K562 (cell line): ENCODE data around the gene NPB. TPM values are rescaled to one million over a fixed set of nuclear protein-coding genes. Genes with fewer than 3 reads are reported as not detected.

Experiments
- ATAC-seq: fragments of 200-7000 bp; cut with Tn5 transposase; 3 replicates; pipeline ENCODE4 v1.9.1; 2020; ENCODE audit warnings: moderate library complexity
- BruUV-seq: library from RNA; stranded (reverse); fragments of 400-500 nt; replicated peaks from 2 replicates; lab custom pipeline; 2021; lab: Mats Ljungman, UMichigan
- CTCF ChIA-PET: fragments of 300-600 bp; formaldehyde crosslinking; extraction: SDS; loops from one replicate; lab custom pipeline; 2021; ENCODE audit warnings: low intra/inter-chr PET ratio; lab: Yijun Ruan, JAX
- POLR2A ChIA-PET: fragments of 300-600, 350-650 bp; sonication (Branson Sonifier 250); formaldehyde crosslinking; extraction: SDS; loops from one replicate; lab custom pipeline; 2021; ENCODE audit warnings: antibody characterized with exemption, inconsistent platforms; lab: Yijun Ruan, JAX
- DNase-seq, 4 experiments: peaks; one replicate each; pipeline versions ENCODE4 v3.0.0 to v3.0.0-alpha.2; 2011 to 2018; ENCODE audit warnings: low spot score in 3 of 4, mixed read lengths in 3 of 4; ENCODE audit errors: extremely low read depth in 1 of 4
- FAIRE-seq: peaks from 2 replicates; lab custom pipeline; 2011; peaks lifted over from hg19 to GRCh38; lab: Jason Lieb, UNC
- H2AFZ ChIP-seq: 2 replicates; pipeline ENCODE4 v1.6.0; 2011; ENCODE audit warnings: low read depth, low read length, control low read depth, inconsistent platforms
- H3K27ac ChIP-seq: fragments of 200-600 bp; 3 replicates; pipeline ENCODE4 v1.8.0; 2011; ENCODE audit warnings: low read depth, mild to moderate bottlenecking, control low read depth, inconsistent platforms, low read length, moderate library complexity, mixed read lengths; ENCODE audit errors: extremely low read depth
- H3K27me3 ChIP-seq, 2 experiments: fragments of 300-600 bp in 1 of 2; 2 replicates in 1 of 2; 3 replicates in 1 of 2; pipeline versions ENCODE4 v1.6.0 to v1.8.0; 2011; ENCODE audit warnings: inconsistent platforms in 2 of 2, low read length in 2 of 2, mild to moderate bottlenecking in 1 of 2, mixed read lengths in 1 of 2, moderate library complexity in 1 of 2; ENCODE audit not compliant: control insufficient read depth in 2 of 2, insufficient read depth in 2 of 2
- H3K36me3 ChIP-seq: fragments of 300-600 bp; 3 replicates; pipeline ENCODE4 v1.8.0; 2011; ENCODE audit warnings: mild to moderate bottlenecking, low read length, inconsistent platforms; ENCODE audit not compliant: control insufficient read depth, insufficient read depth
- H3K4me1 ChIP-seq, 2 experiments: fragments of 200-600 bp in 1 of 2; replicated peaks in 1 of 2; 2 replicates in 1 of 2; 3 replicates in 1 of 2; pipeline versions ENCODE4 v1.5.1 to v1.8.0; 2011; ENCODE audit warnings: inconsistent platforms in 2 of 2, low read length in 2 of 2, mild to moderate bottlenecking in 1 of 2, mixed read lengths in 1 of 2, moderate library complexity in 1 of 2; ENCODE audit not compliant: control insufficient read depth in 2 of 2, insufficient read depth in 2 of 2
- H3K4me2 ChIP-seq: 2 replicates; pipeline ENCODE4 v1.6.1; 2011; ENCODE audit warnings: low read length, control low read depth, inconsistent platforms, mixed read lengths; ENCODE audit not compliant: insufficient read depth
- H3K4me3 ChIP-seq: fragments of 200-600 bp; sonication (generic), shearing (Covaris generic); 2 replicates; pipeline ENCODE4 v1.5.1; 2016; ENCODE audit warnings: control low read depth, inconsistent platforms
- H3K79me2 ChIP-seq: fragments of 200-600 bp; 3 replicates; pipeline ENCODE4 v1.8.0; 2011; ENCODE audit warnings: low read length, inconsistent platforms; ENCODE audit not compliant: control insufficient read depth, insufficient read depth
- H3K9ac ChIP-seq, 2 experiments: 2 replicates each; pipeline versions ENCODE4 v1.6.0 to v1.6.1; 2011; ENCODE audit warnings: low read depth in 2 of 2, low read length in 2 of 2, control low read depth in 1 of 2, inconsistent platforms in 1 of 2, mild to moderate bottlenecking in 1 of 2, mixed read lengths in 1 of 2; ENCODE audit not compliant: insufficient read depth in 1 of 2
- H3K9me1 ChIP-seq: one replicate; pipeline ENCODE4 v1.6.0; 2011; ENCODE audit warnings: inconsistent platforms, mild to moderate bottlenecking, low read length, moderate library complexity; ENCODE audit not compliant: control insufficient read depth, insufficient read depth
- H3K9me3 ChIP-seq: replicated peaks from 2 replicates; pipeline ENCODE4 v1.5.1; 2011; ENCODE audit warnings: low read depth, low read length, inconsistent platforms; ENCODE audit not compliant: control insufficient read depth, insufficient read depth
- H4K20me1 ChIP-seq: replicated peaks from 2 replicates; pipeline ENCODE4 v1.6.1; 2011; ENCODE audit warnings: low read length, inconsistent platforms, mixed read lengths; ENCODE audit not compliant: control insufficient read depth, insufficient read depth
- ATF3 ChIP-seq, 2 experiments: fragments of 450-650 bp in 1 of 2; sonication (generic) in 1 of 2; formaldehyde crosslinking in 1 of 2; IDR thresholded peaks in 1 of 2; conservative IDR thresholded peaks in 1 of 2; 2 replicates each; pipeline versions ENCODE4 v1.6.1 to v1.8.1; 2016 to 2023; ENCODE audit warnings: mild to moderate bottlenecking in 2 of 2, moderate library complexity in 2 of 2, inconsistent platforms in 1 of 2, missing genetic modification reagents in 1 of 2
- GABPB1 ChIP-seq: sonication (generic); formaldehyde crosslinking; IDR thresholded peaks from 2 replicates; pipeline ENCODE4 v1.8.0; 2022; ENCODE audit warnings: mild to moderate bottlenecking, missing genetic modification reagents
- NFRKB ChIP-seq: fragments of 450-650 bp; IDR thresholded peaks from 2 replicates; pipeline ENCODE4 v1.6.1; 2016; ENCODE audit warnings: low read depth
- POLR2A ChIP-seq: fragments of 450-650 bp; conservative IDR thresholded peaks from 2 replicates; pipeline ENCODE4 v1.6.1; 2016
- POLR2G ChIP-seq: fragments of 200-400 bp; formaldehyde crosslinking; IDR thresholded peaks from 2 replicates; pipeline ENCODE4 v1.6.1; 2017; ENCODE audit warnings: low read depth, mild to moderate bottlenecking, antibody characterized with exemption, low read length, moderate library complexity
- RBFOX2 ChIP-seq: fragments of 200-400 bp; formaldehyde crosslinking; IDR thresholded peaks from 2 replicates; pipeline ENCODE4 v1.6.1; 2017; ENCODE audit warnings: low read depth, mild to moderate bottlenecking, low read length, moderate library complexity
- SUPT5H ChIP-seq: fragments of 450-650 bp; IDR thresholded peaks from 2 replicates; pipeline ENCODE4 v1.6.1; 2016
- ZNF282 ChIP-seq: sonication (generic); formaldehyde crosslinking; IDR thresholded peaks from 2 replicates; pipeline ENCODE4 v1.8.1; 2023; ENCODE audit warnings: missing genetic modification reagents
- WGBS: fragments of 100-300 bp; shearing (Covaris generic); methylation state at CpG from one replicate; pipeline ENCODE4 v1.1.6; 2016; ENCODE audit warnings: low coverage, mixed read lengths; ENCODE audit not compliant: insufficient coverage; ENCODE audit errors: missing lambda C conversion rate; 5-methylcytosine and 5-hydroxymethylcytosine counted together
- in situ Hi-C: fragments of 300-500 bp; cut with MboI; formaldehyde crosslinking; loops from 4 replicates; pipeline ENCODE4 v1.15.0; 2018; ENCODE audit warnings: inconsistent platforms, mixed read lengths
- intact Hi-C: fragments of 100-400 bp; cut with micrococcal nuclease; formaldehyde crosslinking; loops from 2 replicates; pipeline ENCODE4 v1.14.2; 2022
- polyA plus RNA-seq, 8 experiments: library from polyadenylated mRNA; depleted of rRNA in 4 of 8; stranded (reverse) in 5 of 8; unstranded in 3 of 8; fragments of >200 nt; fragmentation: Nextera tagmentation in 2 of 8; fragmentation: Illumina TruSeq in 1 of 8; extraction: Ambion mirVana in 2 of 8; extraction: Trizol in 1 of 8; gene quantifications; 2 replicates each; pipeline versions ENCODE4 v1.2.1 to v1.2.3, GENCODE V29; 2011 to 2014; ENCODE audit warnings: inconsistent platforms in 1 of 8, missing spikeins in 1 of 8
- total RNA-seq, 7 experiments: library from RNA; depleted of rRNA in 6 of 7; stranded (reverse); fragments of >200 nt in 6 of 7; fragmentation: Illumina TruSeq in 2 of 7; extraction: Trizol in 2 of 7; gene quantifications; 2 replicates each; pipeline versions ENCODE4 v1.2.1 to v1.2.3, GENCODE V29; 2011 to 2021; ENCODE audit warnings: low replicate concordance in 1 of 7

The NPB gene
- total and polyA plus RNA-seq, 9 of the 15 experiments (the other 6 are each of a cell fraction or from before 2014, with no cell fraction given): 0.03 to 0.61 (median 0.14) TPM; not detected in 2

GRCh38 chr17:81885869-81886548 is 16.0 kb upstream of the NPB start:
- H3K4me2 ChIP-seq: no peak overlapping the region
- H4K20me1 ChIP-seq: 0 out of 2 replicates have a peak, but pooled peaks cover 4% of the 10 kb centered on the region
- peaks cover 9 to 37% of the 10 kb centered on the region in 2 experiments; a peak in 4 of 5 replicates for H3K4me1 ChIP-seq
- no peak overlapping the region for H3K4me3 ChIP-seq
- peaks cover 49% of the 10 kb centered on the region for H3K79me2 ChIP-seq
- H3K9me1 ChIP-seq: peaks cover 5% of the 10 kb centered on the region
- no peaks in the 10 kb centered on the region for H3K27me3 ChIP-seq
- no TSS peak for BruUV-seq
- H3K36me3 ChIP-seq: peaks cover 89% of the 10 kb centered on the region
- POLR2A ChIA-PET: interaction anchor here (0.7 to 10.5 kb wide), 8 partner anchors 8 to 191 kb away, joined by 3 to 85 read pairs (median 4); partner anchors contain the start of gene SIRT7
- peak overlapping the region in 1 of 2 experiments; percentile 59; a peak in 1 of 4 replicates for H3K9ac ChIP-seq
- in situ Hi-C loops (no loop called here), intact Hi-C loops (no loop called here)
- no peaks in the 10 kb centered on the region for H3K9me3 ChIP-seq
- H2AFZ ChIP-seq: no peak overlapping the region
- CTCF ChIA-PET: no interaction called here
- FAIRE-seq (no peak), ATAC-seq (no peak), DNase-seq (peak in 1 of 4 experiments; percentile 11)
- no peak overlapping the region for H3K27ac ChIP-seq
- 94% methylated on average over 8 of the region's 11 CpGs for WGBS
- TF ChIP-seq SUPT5H: peak; percentile 20; the same call in 1 of the 2 replicates
- TF ChIP-seq ZNF282 (CRISPR knock-in tag): 0 out of 2 replicates have a peak, but pooled peaks have one; percentile 59
- 0 out of 2 replicates have a peak, but pooled peaks have one; percentile 13 for TF ChIP-seq POLR2A
- peak; percentile 44 for TF ChIP-seq POLR2G
- TF ChIP-seq GABPB1 (CRISPR knock-in tag): 0 out of 2 replicates have a peak, but pooled peaks have one; percentile 20
- no peak for TF ChIP-seq NFRKB
- TF ChIP-seq RBFOX2: peak; percentile 61; the same call in 1 of the 2 replicates
- no peak for TF ChIP-seq ATF3 (IDR thresholded peaks at IDR 0.05)
- TF ChIP-seq ATF3 (CRISPR knock-in tag; conservative IDR thresholded peaks at IDR 0.05): no peak
